Myocyte (in vitro differentiated cells): Measurements from ENCODE around the gene MS4A4A. TPM values are rescaled to one million over a fixed set of nuclear protein-coding genes. Genes with fewer than 3 reads are reported as not detected.
"Not testable (repeated sequence)": the region's sequence is repeated elsewhere in the genome, so short reads cannot be mapped to it uniquely, and the experiment has no call there.

Source experiments
- DNase-seq: peaks from one replicate; pipeline ENCODE4 v3.0.0-alpha.2; 2012; ENCODE audit warnings: low read depth
- polyA plus RNA-seq: library from polyadenylated mRNA; unstranded; fragments of >200 nt; gene quantifications from one replicate; pipeline ENCODE4 v1.2.1, GENCODE V29; 2012; ENCODE audit warnings: missing spikeins
- total RNA-seq: library from RNA; depleted of rRNA; stranded (reverse); fragments of >200 nt; gene quantifications from 2 replicates; pipeline ENCODE4 v1.2.3, GENCODE V29; 2014

The MS4A4A gene
- not detected in 2 replicates for total RNA-seq
- not detected for polyA plus RNA-seq

- DNase-seq: no peak
These were observed at the start of gene MS4A4A for GRCh38 chr11:60280412-60280811. MS4A4A (plus strand) TSS chr11:60280666; CDS start chr11:60280676, 10 bp downstream.

- DNase-seq: no peak
These were observed 49.8 kb upstream of the MS4A4A start for GRCh38 chr11:60230681-60231080.

GRCh38 chr11:60235321-60235720 is 45.1 kb upstream of the MS4A4A start:
- no peak for DNase-seq

GRCh38 chr11:60240662-60241061 is 39.8 kb upstream of the MS4A4A start:
- DNase-seq: no peak

GRCh38 chr11:60241786-60242185 is 38.7 kb upstream of the MS4A4A start:
- DNase-seq: no peak

- no peak for DNase-seq
These were observed 37.7 kb upstream of the MS4A4A start, which contains the start of gene MS4A4E for GRCh38 chr11:60242740-60243239. MS4A4E (minus strand) TSS chr11:60243137; CDS start chr11:60230055, 13,082 bp downstream.

GRCh38 chr11:60251485-60252212 is 28.8 kb upstream of the MS4A4A start:
- peak; percentile 43 for DNase-seq

GRCh38 chr11:60252213-60253108 is 28.0 kb upstream of the MS4A4A start:
- no peak for DNase-seq

- no peak for DNase-seq
These were observed 22.3 kb upstream of the MS4A4A start for GRCh38 chr11:60257956-60258722.

GRCh38 chr11:60261014-60261413 is 19.5 kb upstream of the MS4A4A start:
- no peak for DNase-seq

GRCh38 chr11:60263402-60263801 is 17.1 kb upstream of the MS4A4A start:
- no peak for DNase-seq

GRCh38 chr11:60264644-60265043 is 15.8 kb upstream of the MS4A4A start:
- no peak for DNase-seq

GRCh38 chr11:60265373-60266214 is 14.9 kb upstream of the MS4A4A start:
- peak; percentile 52 for DNase-seq

GRCh38 chr11:60274416-60274815 is 6.0 kb upstream of the MS4A4A start:
- no peak for DNase-seq

- no peak for DNase-seq
These were observed 1.0 kb downstream of the MS4A4A start for GRCh38 chr11:60281485-60281884.

- DNase-seq: peak; percentile 2
These were observed 1.8 kb downstream of the MS4A4A start for GRCh38 chr11:60282286-60282685.

- DNase-seq: not testable (repeated sequence)
These were observed 5.1 kb downstream of the MS4A4A start for GRCh38 chr11:60285411-60286126.

- DNase-seq: no peak
These were observed 8.1 kb downstream of the MS4A4A start for GRCh38 chr11:60288531-60288930.

GRCh38 chr11:60292145-60292544 is 11.7 kb downstream of the MS4A4A start:
- no peak for DNase-seq

- no peak for DNase-seq
These were observed 20.7 kb downstream of the MS4A4A start for GRCh38 chr11:60301178-60301577.
